Activated T-helper 17 cell treated with anti-CD3 and anti-CD28 coated beads, Interleukin-2, amount 50 U/mL, for 72 hours (primary cell): ENCODE measurements around the gene PARD3. TPM values are rescaled to one million over a fixed set of nuclear protein-coding genes. Genes with fewer than 3 reads are reported as not detected.
A peak's percentile ranks its signal among the peaks of the same experiment; 100 is the strongest.

ENCODE experiments used
- ATAC-seq: fragments of 150-1000 bp; cut with Tn5 transposase; replicated peaks from 2 replicates; pipeline ENCODE4 v1.10.0; 2021; ENCODE audit warnings: mild to moderate bottlenecking, moderate library complexity
- H3K27ac Mint-ChIP-seq: one replicate; pipeline ENCODE4 v1.8.0; 2022; ENCODE audit warnings: mixed read lengths
- H3K27me3 Mint-ChIP-seq: one replicate; pipeline ENCODE4 v1.8.0; 2022; ENCODE audit warnings: mixed read lengths
- H3K36me3 Mint-ChIP-seq: one replicate; pipeline ENCODE4 v1.8.0; 2022; ENCODE audit warnings: low read depth, mild to moderate bottlenecking, mixed read lengths
- H3K4me1 Mint-ChIP-seq: one replicate; pipeline ENCODE4 v1.8.0; 2022; ENCODE audit warnings: mixed read lengths
- H3K4me3 Mint-ChIP-seq: one replicate; pipeline ENCODE4 v1.8.0; 2022; ENCODE audit warnings: mild to moderate bottlenecking, mixed read lengths
- H3K9me3 Mint-ChIP-seq: one replicate; pipeline ENCODE4 v1.8.0; 2022; ENCODE audit warnings: mixed read lengths
- total RNA-seq, 2 donors: library from RNA; stranded (reverse); gene quantifications; one replicate each; pipeline ENCODE4 v1.2.3, GENCODE V29; 2022

Gene PARD3
- total RNA-seq, 2 donors from 2014 or later, result 0.13 to 0.24 TPM

- no peaks in the 10 kb centered on the region for H3K9me3 Mint-ChIP-seq
- H3K36me3 Mint-ChIP-seq, result no peaks in the 10 kb centered on the region
- ATAC-seq, result no peak
- H3K4me3 Mint-ChIP-seq, result no peak overlapping the region
- no peaks in the 10 kb centered on the region for H3K4me1 Mint-ChIP-seq
- H3K27ac Mint-ChIP-seq, result no peak overlapping the region
- peaks cover 5% of the 10 kb centered on the region for H3K27me3 Mint-ChIP-seq
Observed at GRCh38 chr10:34557173-34557572, 257.9 kb downstream of the PARD3 start.

- no peak overlapping the region for H3K4me3 Mint-ChIP-seq
- H3K27ac Mint-ChIP-seq, result no peak overlapping the region
- H3K27me3 Mint-ChIP-seq, result peaks cover 5% of the 10 kb centered on the region
- H3K36me3 Mint-ChIP-seq, result no peaks in the 10 kb centered on the region
- no peaks in the 10 kb centered on the region for H3K9me3 Mint-ChIP-seq
- peak; percentile 23 for ATAC-seq
- no peaks in the 10 kb centered on the region for H3K4me1 Mint-ChIP-seq
Observed at GRCh38 chr10:34555653-34556052, 259.4 kb downstream of the PARD3 start.

- Mint-ChIP-seq H3K27me3 (peaks cover 5% of the 10 kb centered on the region), H3K4me1 (no peaks in the 10 kb centered on the region), H3K27ac (no peak overlapping the region), H3K36me3 (no peaks in the 10 kb centered on the region), H3K9me3 (no peaks in the 10 kb centered on the region), H3K4me3 (no peak overlapping the region)
- no peak for ATAC-seq
Observed at GRCh38 chr10:34553747-34554146, 261.3 kb downstream of the PARD3 start.

GRCh38 chr10:34551295-34551694 lies 263.8 kb downstream of the PARD3 start:
- ATAC-seq, result no peak
- Mint-ChIP-seq H3K27me3 (peaks cover 3% of the 10 kb centered on the region), H3K27ac (no peak overlapping the region), H3K4me3 (no peak overlapping the region), H3K4me1 (no peaks in the 10 kb centered on the region), H3K9me3 (no peaks in the 10 kb centered on the region), H3K36me3 (no peaks in the 10 kb centered on the region)

GRCh38 chr10:34549953-34550352 lies 265.1 kb downstream of the PARD3 start:
- ATAC-seq, result no peak
- Mint-ChIP-seq H3K36me3 (no peaks in the 10 kb centered on the region), H3K4me3 (no peak overlapping the region), H3K9me3 (no peaks in the 10 kb centered on the region), H3K27me3 (peaks cover 7% of the 10 kb centered on the region), H3K4me1 (no peaks in the 10 kb centered on the region), H3K27ac (no peak overlapping the region)

- Mint-ChIP-seq H3K36me3 (no peaks in the 10 kb centered on the region), H3K9me3 (no peaks in the 10 kb centered on the region), H3K27ac (no peak overlapping the region), H3K4me1 (no peaks in the 10 kb centered on the region), H3K4me3 (no peak overlapping the region), H3K27me3 (peaks cover 7% of the 10 kb centered on the region)
- no peak for ATAC-seq
Observed at GRCh38 chr10:34549001-34549400, 266.1 kb downstream of the PARD3 start.

- no peaks in the 10 kb centered on the region for H3K4me1 Mint-ChIP-seq
- no peak overlapping the region for H3K4me3 Mint-ChIP-seq
- ATAC-seq, result no peak
- H3K27me3 Mint-ChIP-seq, result peaks cover 7% of the 10 kb centered on the region
- H3K36me3 Mint-ChIP-seq, result no peaks in the 10 kb centered on the region
- no peak overlapping the region for H3K27ac Mint-ChIP-seq
- no peaks in the 10 kb centered on the region for H3K9me3 Mint-ChIP-seq
Observed at GRCh38 chr10:34548466-34548865, 266.6 kb downstream of the PARD3 start.

GRCh38 chr10:34547695-34548094 lies 267.4 kb downstream of the PARD3 start:
- H3K27ac Mint-ChIP-seq, result no peak overlapping the region
- H3K9me3 Mint-ChIP-seq, result no peaks in the 10 kb centered on the region

GRCh38 chr10:34547291-34547690 lies 267.8 kb downstream of the PARD3 start:
- peaks cover 7% of the 10 kb centered on the region for H3K27me3 Mint-ChIP-seq
- H3K4me1 Mint-ChIP-seq, result no peaks in the 10 kb centered on the region
- H3K4me3 Mint-ChIP-seq, result no peak overlapping the region
- no peak overlapping the region for H3K27ac Mint-ChIP-seq
- H3K9me3 Mint-ChIP-seq, result no peaks in the 10 kb centered on the region
- ATAC-seq, result no peak
- no peaks in the 10 kb centered on the region for H3K36me3 Mint-ChIP-seq

More at GRCh38 chr10:34547695-34548094, 267.4 kb downstream of the PARD3 start:
- Mint-ChIP-seq H3K36me3 (no peaks in the 10 kb centered on the region), H3K27me3 (peaks cover 7% of the 10 kb centered on the region), H3K4me3 (no peak overlapping the region), H3K4me1 (no peaks in the 10 kb centered on the region)
- ATAC-seq, result no peak

GRCh38 chr10:34544400-34544799 lies 270.7 kb downstream of the PARD3 start:
- Mint-ChIP-seq H3K9me3 (no peaks in the 10 kb centered on the region), H3K36me3 (no peaks in the 10 kb centered on the region), H3K4me1 (no peaks in the 10 kb centered on the region), H3K27ac (no peak overlapping the region), H3K27me3 (peaks cover 7% of the 10 kb centered on the region), H3K4me3 (no peak overlapping the region)
- no peak for ATAC-seq

GRCh38 chr10:34543716-34544115 lies 271.4 kb downstream of the PARD3 start:
- no peaks in the 10 kb centered on the region for H3K4me1 Mint-ChIP-seq
- H3K27me3 Mint-ChIP-seq, result peaks cover 7% of the 10 kb centered on the region
- H3K9me3 Mint-ChIP-seq, result no peaks in the 10 kb centered on the region
- no peak overlapping the region for H3K27ac Mint-ChIP-seq
- no peaks in the 10 kb centered on the region for H3K36me3 Mint-ChIP-seq
- ATAC-seq, result no peak
- H3K4me3 Mint-ChIP-seq, result no peak overlapping the region

- H3K4me1 Mint-ChIP-seq, result peaks cover 4% of the 10 kb centered on the region
- H3K27me3 Mint-ChIP-seq, result peaks cover 8% of the 10 kb centered on the region
- H3K9me3 Mint-ChIP-seq, result no peaks in the 10 kb centered on the region
- H3K36me3 Mint-ChIP-seq, result no peaks in the 10 kb centered on the region
- ATAC-seq, result no peak
- no peak overlapping the region for H3K4me3 Mint-ChIP-seq
- no peak overlapping the region for H3K27ac Mint-ChIP-seq
Observed at GRCh38 chr10:34540492-34540891, 274.6 kb downstream of the PARD3 start.

GRCh38 chr10:34539533-34540315 lies 275.4 kb downstream of the PARD3 start:
- H3K27me3 Mint-ChIP-seq, result peaks cover 4% of the 10 kb centered on the region
- H3K4me3 Mint-ChIP-seq, result no peak overlapping the region
- H3K9me3 Mint-ChIP-seq, result no peaks in the 10 kb centered on the region
- H3K36me3 Mint-ChIP-seq, result no peaks in the 10 kb centered on the region
- ATAC-seq, result peak; percentile 23
- H3K4me1 Mint-ChIP-seq, result peaks cover 4% of the 10 kb centered on the region
- no peak overlapping the region for H3K27ac Mint-ChIP-seq

- Mint-ChIP-seq H3K27me3 (peaks cover 7% of the 10 kb centered on the region), H3K9me3 (no peaks in the 10 kb centered on the region), H3K4me1 (peaks cover 4% of the 10 kb centered on the region), H3K36me3 (no peaks in the 10 kb centered on the region), H3K4me3 (no peak overlapping the region), H3K27ac (no peak overlapping the region)
- ATAC-seq, result no peak
Observed at GRCh38 chr10:34538281-34538829, 276.7 kb downstream of the PARD3 start.

GRCh38 chr10:34537629-34538231 lies 277.4 kb downstream of the PARD3 start:
- Mint-ChIP-seq H3K27me3 (peaks cover 7% of the 10 kb centered on the region), H3K9me3 (no peaks in the 10 kb centered on the region), H3K36me3 (no peaks in the 10 kb centered on the region), H3K4me1 (peaks cover 4% of the 10 kb centered on the region), H3K27ac (no peak overlapping the region), H3K4me3 (no peak overlapping the region)
- ATAC-seq, result peak; percentile 31
